Smooth muscle cell (in vitro differentiated cells): ENCODE measurements around the gene MARK3. TPM values are rescaled to one million over a fixed set of nuclear protein-coding genes. Genes with fewer than 3 reads are reported as not detected.

Experiments
- DNase-seq: peaks from one replicate; lab custom pipeline; 2025; ENCODE audit not compliant: unreplicated experiment; lab: John Stamatoyannopoulos, UW
- H2AFZ ChIP-seq: fragments of 200-600 bp; sonication (generic); 2 replicates; pipeline ENCODE4 v1.6.0; 2016; ENCODE audit warnings: antibody characterized with exemption, low read depth, mild to moderate bottlenecking
- H3F3A ChIP-seq: fragments of 200-600 bp; sonication (generic); 2 replicates; pipeline ENCODE4 v1.6.0; 2017; ENCODE audit warnings: antibody characterized with exemption, low read depth
- H3K27ac ChIP-seq: fragments of 200-600 bp; sonication (generic); 2 replicates; pipeline ENCODE4 v1.5.1; 2016; ENCODE audit warnings: low read depth, mild to moderate bottlenecking
- H3K27me3 ChIP-seq: fragments of 200-600 bp; sonication (generic); 2 replicates; pipeline ENCODE4 v1.6.1; 2016; ENCODE audit warnings: low read depth, mild to moderate bottlenecking
- H3K36me3 ChIP-seq: fragments of 200-600 bp; sonication (generic); 2 replicates; pipeline ENCODE4 v1.5.1; 2016; ENCODE audit warnings: low read depth
- H3K4me1 ChIP-seq: fragments of 200-600 bp; sonication (generic); 2 replicates; pipeline ENCODE4 v1.5.1; 2016; ENCODE audit warnings: low read depth
- H3K4me2 ChIP-seq: fragments of 200-600 bp; sonication (generic); 2 replicates; pipeline ENCODE4 v1.6.0; 2016; ENCODE audit warnings: mild to moderate bottlenecking
- H3K4me3 ChIP-seq: fragments of 200-600 bp; sonication (generic); 2 replicates; pipeline ENCODE4 v1.5.1; 2016; ENCODE audit warnings: mild to moderate bottlenecking
- H3K79me2 ChIP-seq: fragments of 200-600 bp; sonication (generic); 2 replicates; pipeline ENCODE4 v1.6.0; 2016; ENCODE audit warnings: low read depth, mild to moderate bottlenecking
- H3K9ac ChIP-seq: fragments of 200-600 bp; sonication (generic); 2 replicates; pipeline ENCODE4 v1.6.0; 2016; ENCODE audit warnings: low read depth
- H3K9me3 ChIP-seq: fragments of 200-600 bp; sonication (generic); replicated peaks from 2 replicates; pipeline ENCODE4 v1.5.1; 2016; ENCODE audit warnings: low read depth
- H4K20me1 ChIP-seq: fragments of 200-600 bp; sonication (generic); 2 replicates; pipeline ENCODE4 v1.6.0; 2016; ENCODE audit warnings: low read depth
- WGBS: methylation state at CpG from one replicate; pipeline ENCODE4 v1.1.7; 2016; ENCODE audit warnings: low lambda C conversion rate; 5-methylcytosine and 5-hydroxymethylcytosine counted together
- polyA plus RNA-seq: library from polyadenylated mRNA; unstranded; fragments of >200 nt; fragmentation: Nextera tagmentation; extraction: Ambion mirVana; gene quantifications from 2 replicates; pipeline ENCODE4 v1.2.1, GENCODE V29; 2016
- total RNA-seq: library from RNA; depleted of rRNA; stranded (reverse); fragments of >200 nt; gene quantifications from 2 replicates; pipeline ENCODE4 v1.2.3, GENCODE V29; 2014
- TF ChIP-seq, protein P1 (sequence below): fragments of 200-600 bp; sonication (generic); IDR thresholded peaks from 2 replicates; pipeline ENCODE4 v1.5.1; 2017; ENCODE audit warnings: borderline replicate concordance, mild to moderate bottlenecking, antibody characterized with exemption; ENCODE audit not compliant: insufficient read depth, poor library complexity, severe bottlenecking

The MARK3 gene
- total and polyA plus RNA-seq, 2 experiments from 2014 or later: 63.2 to 68.4 TPM

GRCh38 chr14:103476631-103477030, 91.4 kb downstream of the MARK3 start:
- no peak for DNase-seq
- Histone ChIP-seq H3K27ac (no peak overlapping the region), H3K9me3 (no peaks in the 10 kb centered on the region), H4K20me1 (peaks cover 8% of the 10 kb centered on the region), H3K4me1 (no peaks in the 10 kb centered on the region), H3K9ac (no peak overlapping the region), H2AFZ (no peak overlapping the region), H3K4me2 (no peak overlapping the region), H3K36me3 (peaks cover 29% of the 10 kb centered on the region), H3K79me2 (no peaks in the 10 kb centered on the region), H3F3A (no peaks in the 10 kb centered on the region), H3K4me3 (no peak overlapping the region), H3K27me3 (no peaks in the 10 kb centered on the region)
- 85% methylated on average over 5 of the region's 5 CpGs for WGBS
- TF ChIP-seq, protein P1, sequence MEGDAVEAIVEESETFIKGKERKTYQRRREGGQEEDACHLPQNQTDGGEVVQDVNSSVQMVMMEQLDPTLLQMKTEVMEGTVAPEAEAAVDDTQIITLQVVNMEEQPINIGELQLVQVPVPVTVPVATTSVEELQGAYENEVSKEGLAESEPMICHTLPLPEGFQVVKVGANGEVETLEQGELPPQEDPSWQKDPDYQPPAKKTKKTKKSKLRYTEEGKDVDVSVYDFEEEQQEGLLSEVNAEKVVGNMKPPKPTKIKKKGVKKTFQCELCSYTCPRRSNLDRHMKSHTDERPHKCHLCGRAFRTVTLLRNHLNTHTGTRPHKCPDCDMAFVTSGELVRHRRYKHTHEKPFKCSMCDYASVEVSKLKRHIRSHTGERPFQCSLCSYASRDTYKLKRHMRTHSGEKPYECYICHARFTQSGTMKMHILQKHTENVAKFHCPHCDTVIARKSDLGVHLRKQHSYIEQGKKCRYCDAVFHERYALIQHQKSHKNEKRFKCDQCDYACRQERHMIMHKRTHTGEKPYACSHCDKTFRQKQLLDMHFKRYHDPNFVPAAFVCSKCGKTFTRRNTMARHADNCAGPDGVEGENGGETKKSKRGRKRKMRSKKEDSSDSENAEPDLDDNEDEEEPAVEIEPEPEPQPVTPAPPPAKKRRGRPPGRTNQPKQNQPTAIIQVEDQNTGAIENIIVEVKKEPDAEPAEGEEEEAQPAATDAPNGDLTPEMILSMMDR: no peak

DNA sequence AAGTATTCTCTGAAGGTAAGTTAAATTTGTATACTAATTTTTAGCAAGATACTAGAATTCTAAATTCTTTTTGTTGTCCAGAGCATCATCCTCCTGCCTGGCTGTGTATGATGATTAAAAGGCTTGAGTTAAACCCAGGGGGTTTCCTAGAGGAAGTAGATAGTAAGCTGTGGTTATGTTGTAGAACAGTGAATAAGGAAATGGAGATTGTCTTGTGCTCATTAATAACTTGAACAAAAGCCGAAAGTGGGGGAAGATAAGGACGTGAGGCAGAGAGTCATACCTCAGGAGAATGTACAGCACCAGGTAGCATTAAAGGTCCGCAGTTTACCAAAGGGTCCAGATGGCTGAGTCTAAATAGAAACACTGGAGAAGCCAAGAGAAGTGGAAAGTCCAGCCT, 95.4 kb downstream of the MARK3 start:
- TF ChIP-seq, protein P1: no peak
- DNase-seq: no peak
- H3K27me3 ChIP-seq: no peaks in the 10 kb centered on the region
- no peak overlapping the region for H3K4me3 ChIP-seq
- no peaks in the 10 kb centered on the region for H3K4me1 ChIP-seq
- no peak overlapping the region for H2AFZ ChIP-seq
- WGBS: 98% methylated on average over 3 of the region's 3 CpGs
- peaks cover 24% of the 10 kb centered on the region for H3K36me3 ChIP-seq
- no peak overlapping the region for H3K27ac ChIP-seq
- no peak overlapping the region for H3K9ac ChIP-seq
- H3K79me2 ChIP-seq: no peaks in the 10 kb centered on the region
- no peaks in the 10 kb centered on the region for H3K9me3 ChIP-seq
- H3F3A ChIP-seq: no peaks in the 10 kb centered on the region
- no peak overlapping the region for H3K4me2 ChIP-seq
- H4K20me1 ChIP-seq: peaks cover 18% of the 10 kb centered on the region

GRCh38 chr14:103483600-103483999, 98.4 kb downstream of the MARK3 start:
- TF ChIP-seq, protein P1: no peak
- Histone ChIP-seq H3K9ac (no peak overlapping the region), H3K4me1 (peaks cover 4% of the 10 kb centered on the region), H2AFZ (no peak overlapping the region), H3K4me3 (no peak overlapping the region), H3K27ac (no peak overlapping the region), H3K79me2 (no peaks in the 10 kb centered on the region), H3K36me3 (peaks cover 20% of the 10 kb centered on the region), H3K4me2 (no peak overlapping the region), H3K27me3 (no peaks in the 10 kb centered on the region), H3F3A (peaks cover 3% of the 10 kb centered on the region), H3K9me3 (no peaks in the 10 kb centered on the region), H4K20me1 (peaks cover 18% of the 10 kb centered on the region)
- no peak for DNase-seq
- WGBS: 88% methylated on average over 5 of the region's 5 CpGs

GRCh38 chr14:103485504-103485903, 100.3 kb downstream of the MARK3 start:
- Histone ChIP-seq H3K27ac (no peak overlapping the region), H3F3A (peaks cover 3% of the 10 kb centered on the region), H3K27me3 (no peaks in the 10 kb centered on the region), H3K4me1 (peaks cover 7% of the 10 kb centered on the region), H3K36me3 (peaks cover 7% of the 10 kb centered on the region), H3K4me3 (no peak overlapping the region), H3K4me2 (no peak overlapping the region), H2AFZ (no peak overlapping the region), H4K20me1 (peaks cover 10% of the 10 kb centered on the region), H3K9ac (no peak overlapping the region), H3K79me2 (no peaks in the 10 kb centered on the region), H3K9me3 (no peaks in the 10 kb centered on the region)
- DNase-seq: no peak
- TF ChIP-seq, protein P1: no peak
- 95% methylated on average over 2 of the region's 2 CpGs for WGBS
